H1 (cell line): ENCODE measurements around the gene PSAP. TPM values are rescaled to one million over a fixed set of nuclear protein-coding genes. Genes with fewer than 3 reads are reported as not detected.

Source experiments
- CTCF ChIA-PET: fragments of 300-600 bp; sonication (Branson Sonifier 250); formaldehyde crosslinking; loops from one replicate; lab custom pipeline; 2021; ENCODE audit not compliant: partially characterized antibody; lab: Charles Lee
- POLR2A ChIA-PET: fragments of 300-600 bp; sonication (Branson Sonifier 250); formaldehyde crosslinking; loops from one replicate; lab custom pipeline; 2021; ENCODE audit warnings: inconsistent platforms; ENCODE audit not compliant: partially characterized antibody; lab: Charles Lee
- DNase-seq, 2 experiments: peaks; one replicate each; pipeline versions ENCODE4 v3.0.0 to v3.0.0-alpha.2; 2010 to 2022; ENCODE audit warnings: low spot score in 2 of 2, low read depth in 1 of 2, mixed read lengths in 1 of 2
- FAIRE-seq: peaks from 2 replicates; lab custom pipeline; 2011; peaks lifted over from hg19 to GRCh38; lab: Jason Lieb, UNC
- H2AFZ ChIP-seq: 2 replicates; pipeline ENCODE4 v1.8.1; 2012; ENCODE audit warnings: low read length, inconsistent platforms
- H2AK5ac ChIP-seq: 2 replicates; pipeline ENCODE4 v1.6.1; 2013; ENCODE audit warnings: low read depth, low read length
- H2BK120ac ChIP-seq: replicated peaks from 2 replicates; pipeline ENCODE3; 2013; ENCODE audit warnings: low read depth, low read length, inconsistent platforms
- H2BK12ac ChIP-seq: 2 replicates; pipeline ENCODE4 v1.6.1; 2013; ENCODE audit warnings: low read depth, low read length
- H2BK15ac ChIP-seq: 2 replicates; pipeline ENCODE4 v1.6.1; 2013; ENCODE audit warnings: low read length
- H2BK20ac ChIP-seq: 2 replicates; pipeline ENCODE4 v1.6.1; 2013; ENCODE audit warnings: low read length
- H2BK5ac ChIP-seq: 2 replicates; pipeline ENCODE4 v1.6.1; 2013; ENCODE audit warnings: low read depth, low read length
- H3K14ac ChIP-seq: 2 replicates; pipeline ENCODE4 v1.6.1; 2013; ENCODE audit warnings: inconsistent platforms; ENCODE audit not compliant: insufficient read length
- H3K18ac ChIP-seq: 2 replicates; pipeline ENCODE4 v1.6.1; 2013; ENCODE audit warnings: low read length; ENCODE audit errors: extremely low read depth
- H3K23ac ChIP-seq: 2 replicates; pipeline ENCODE4 v1.6.1; 2013; ENCODE audit warnings: inconsistent platforms; ENCODE audit not compliant: insufficient read length
- H3K23me2 ChIP-seq: 2 replicates; pipeline ENCODE4 v1.6.1; 2013; ENCODE audit warnings: low read depth, low read length
- H3K27ac ChIP-seq: 2 replicates; pipeline ENCODE4 v1.6.1; 2011; ENCODE audit warnings: low read depth, low read length, inconsistent platforms
- H3K27me3 ChIP-seq, 4 experiments: replicated peaks in 1 of 4; 1 replicate in 1 of 4; 2 replicates in 3 of 4; pipeline versions ENCODE4 v1.6.1 to v1.8.1; 2011 to 2013; ENCODE audit warnings: low read length in 3 of 4, mild to moderate bottlenecking in 3 of 4, inconsistent platforms in 2 of 4, mixed read lengths in 2 of 4, moderate library complexity in 1 of 4; ENCODE audit not compliant: control insufficient read depth in 3 of 4, insufficient read depth in 3 of 4; ENCODE audit errors: extremely low read depth in 1 of 4
- H3K36me3 ChIP-seq, 4 experiments: 2 replicates each; pipeline versions ENCODE4 v1.6.1 to v1.8.1; 2011 to 2013; ENCODE audit warnings: mild to moderate bottlenecking in 4 of 4, low read length in 3 of 4, moderate library complexity in 2 of 4, control low read depth in 1 of 4, inconsistent platforms in 1 of 4; ENCODE audit not compliant: insufficient read depth in 4 of 4, control insufficient read depth in 2 of 4
- H3K4ac ChIP-seq: replicated peaks from 2 replicates; pipeline ENCODE3; 2013; ENCODE audit warnings: low read length, low read depth, mixed read lengths, inconsistent platforms; ENCODE audit not compliant: insufficient read length
- H3K4me1 ChIP-seq, 4 experiments: replicated peaks in 1 of 4; 1 replicate in 1 of 4; 2 replicates in 3 of 4; pipeline versions ENCODE4 v1.6.1 to v1.8.1; 2011 to 2013; ENCODE audit warnings: low read length in 3 of 4, inconsistent platforms in 2 of 4, mixed read lengths in 1 of 4; ENCODE audit not compliant: insufficient read depth in 4 of 4, control insufficient read depth in 3 of 4
- H3K4me2 ChIP-seq, 2 experiments: 2 replicates each; pipeline versions ENCODE4 v1.6.1 to v1.8.1; 2011 to 2013; ENCODE audit warnings: low read depth in 2 of 2, low read length in 2 of 2, control low read depth in 1 of 2, inconsistent platforms in 1 of 2, mild to moderate bottlenecking in 1 of 2; ENCODE audit not compliant: insufficient read depth in 1 of 2
- H3K4me3 ChIP-seq, 4 experiments: fragments of 200-600, 300-600 bp in 1 of 4; sonication (generic), shearing (Covaris generic), sonication (Bioruptor Twin) in 1 of 4; 2 replicates each; pipeline versions ENCODE4 v1.5.1 to v1.8.1; 2011 to 2016; ENCODE audit warnings: low read length in 4 of 4, low read depth in 3 of 4, control low read depth in 2 of 4, inconsistent platforms in 2 of 4, mild to moderate bottlenecking in 2 of 4, mixed read lengths in 1 of 4, moderate library complexity in 1 of 4; ENCODE audit not compliant: insufficient read depth in 2 of 4; ENCODE audit errors: extremely low read depth in 1 of 4
- H3K56ac ChIP-seq: replicated peaks from 2 replicates; pipeline ENCODE3; 2013; ENCODE audit warnings: low read depth, mild to moderate bottlenecking, mixed read lengths, low read length, inconsistent platforms; ENCODE audit not compliant: insufficient read length
- H3K79me1 ChIP-seq: 2 replicates; pipeline ENCODE4 v1.6.1; 2013; ENCODE audit warnings: low read depth, low read length, control low read depth
- H3K79me2 ChIP-seq, 2 experiments: 2 replicates each; pipeline versions ENCODE4 v1.6.1 to v1.8.1; 2012 to 2013; ENCODE audit warnings: low read length in 2 of 2, mild to moderate bottlenecking in 2 of 2, inconsistent platforms in 1 of 2; ENCODE audit not compliant: insufficient read depth in 2 of 2, control insufficient read depth in 1 of 2
- H3K9ac ChIP-seq, 4 experiments: replicated peaks in 1 of 4; 1 replicate in 1 of 4; 2 replicates in 3 of 4; pipeline versions ENCODE4 v1.6.1 to v1.8.1; 2011 to 2013; ENCODE audit warnings: low read depth in 3 of 4, low read length in 3 of 4, control low read depth in 2 of 4, mild to moderate bottlenecking in 2 of 4, moderate library complexity in 2 of 4, inconsistent platforms in 1 of 4; ENCODE audit errors: extremely low read depth in 1 of 4
- H3K9me3 ChIP-seq, 2 experiments: 2 replicates each; pipeline versions ENCODE4 v1.6.1 to v1.8.1; 2012 to 2013; ENCODE audit warnings: mild to moderate bottlenecking in 2 of 2, moderate library complexity in 2 of 2, control low read depth in 1 of 2, inconsistent platforms in 1 of 2, low read depth in 1 of 2, low read length in 1 of 2, mixed read lengths in 1 of 2; ENCODE audit not compliant: insufficient read depth in 2 of 2
- H4K20me1 ChIP-seq, 2 experiments: replicated peaks in 1 of 2; 2 replicates each; pipeline versions ENCODE3 to v1.8.1; 2011 to 2013; ENCODE audit warnings: inconsistent platforms in 2 of 2, low read length in 2 of 2, mild to moderate bottlenecking in 1 of 2; ENCODE audit not compliant: insufficient read depth in 2 of 2, control insufficient read depth in 1 of 2
- H4K5ac ChIP-seq: 2 replicates; pipeline ENCODE4 v1.6.1; 2013; ENCODE audit warnings: low read length, low read depth, mixed read lengths, inconsistent platforms; ENCODE audit not compliant: insufficient read length
- H4K8ac ChIP-seq: 2 replicates; pipeline ENCODE4 v1.8.0; 2013; ENCODE audit warnings: mild to moderate bottlenecking, moderate library complexity, low read length, inconsistent platforms; ENCODE audit not compliant: insufficient read depth; ENCODE audit errors: extremely low read depth
- H4K91ac ChIP-seq: replicated peaks from 2 replicates; pipeline ENCODE3; 2013; ENCODE audit warnings: low read length, mixed read lengths, inconsistent platforms; ENCODE audit not compliant: insufficient read length
- ATF3 ChIP-seq: IDR thresholded peaks from 2 replicates; pipeline ENCODE4 v1.6.1; 2011; ENCODE audit warnings: low read depth, mild to moderate bottlenecking, low read length; ENCODE audit not compliant: insufficient read depth
- CBX5 ChIP-seq: fragments of 300-800, 300-1000 bp; sonication (generic); IDR thresholded peaks from 2 replicates; pipeline ENCODE4 v1.7.1; 2016; ENCODE audit warnings: antibody characterized with exemption, low read length, low read depth
- CHD1 ChIP-seq: IDR thresholded peaks from 2 replicates; pipeline ENCODE4 v1.6.1; 2012; ENCODE audit warnings: low read depth, low read length, improper control_type of control experiment
- CHD2 ChIP-seq: IDR thresholded peaks from 2 replicates; pipeline ENCODE4 v1.6.1; 2012; ENCODE audit warnings: low read length, improper control_type of control experiment
- CTCF ChIP-seq, 3 experiments: IDR thresholded peaks; 1 replicate in 2 of 3; 2 replicates in 1 of 3; pipeline versions ENCODE4 v1.5.1 to v1.6.1; 2011; ENCODE audit warnings: low read length in 3 of 3, mild to moderate bottlenecking in 3 of 3, inconsistent platforms in 2 of 3, low read depth in 1 of 3, moderate library complexity in 1 of 3; ENCODE audit not compliant: insufficient read depth in 1 of 3; ENCODE audit errors: control extremely low read depth in 1 of 3
- EZH2 ChIP-seq: fragments of 200-600 bp; sonication (generic); IDR thresholded peaks from 2 replicates; pipeline ENCODE4 v1.7.1; 2012; ENCODE audit warnings: low read depth, mild to moderate bottlenecking, moderate library complexity, low read length, inconsistent platforms; ENCODE audit not compliant: severe bottlenecking
- KDM5A ChIP-seq: fragments of 200-600 bp; IDR thresholded peaks from 2 replicates; pipeline ENCODE4 v1.7.1; 2012; ENCODE audit warnings: mild to moderate bottlenecking, low read length, inconsistent platforms, mixed read lengths
- POLR2AphosphoS5 ChIP-seq: IDR thresholded peaks from 2 replicates; pipeline ENCODE4 v1.6.1; 2011; ENCODE audit warnings: low read depth, low read length
- RNF2 ChIP-seq: fragments of 200-900, 300-1000 bp; sonication (generic); IDR thresholded peaks from 2 replicates; pipeline ENCODE4 v1.7.1; 2016; ENCODE audit warnings: borderline replicate concordance, low read depth, mild to moderate bottlenecking, antibody characterized with exemption, low read length; ENCODE audit not compliant: poor library complexity, severe bottlenecking; ENCODE audit errors: missing control alignments
- SIX5 ChIP-seq: IDR thresholded peaks from 2 replicates; pipeline ENCODE4 v1.6.1; 2011; ENCODE audit warnings: mild to moderate bottlenecking, low read depth, low read length
- ZNF274 ChIP-seq: IDR thresholded peaks from 2 replicates; pipeline ENCODE4 v1.7.0; 2012; ENCODE audit warnings: low read length, borderline replicate concordance; ENCODE audit errors: extremely low read depth
- WGBS, 2 experiments: shearing (Covaris generic) in 1 of 2; methylation state at CpG; one replicate each; pipeline versions ENCODE4 v1.1.6 to v1.1.7; 2013 to 2015; ENCODE audit warnings: low lambda C conversion rate in 2 of 2, mixed read lengths in 2 of 2, inconsistent platforms in 1 of 2, low coverage in 1 of 2, missing lambda C conversion rate in 1 of 2; ENCODE audit not compliant: insufficient replicate concordance in 2 of 2, insufficient coverage in 1 of 2, insufficient read length in 1 of 2; ENCODE audit errors: extremely low coverage in 1 of 2, missing lambda C conversion rate in 1 of 2; 5-methylcytosine and 5-hydroxymethylcytosine counted together
- polyA plus RNA-seq, 7 experiments: library from polyadenylated mRNA; depleted of rRNA in 3 of 7; stranded (reverse) in 5 of 7; unstranded in 2 of 7; fragments of >200 nt in 5 of 7; fragments of 200-250 nt in 2 of 7; gene quantifications; 1 replicate in 5 of 7; 2 replicates in 1 of 7; 4 replicates in 1 of 7; pipeline versions ENCODE4 v1.2.1 to v1.2.3, GENCODE V29; 2011 to 2013; ENCODE audit warnings: missing spikeins in 2 of 7, mixed read lengths in 2 of 7
- total RNA-seq: library from RNA; stranded (reverse); fragmentation: NEBNext Ultra II Directional; extraction: Animal tissue kit (Norgen Biotek cat#: 25700); gene quantifications from 2 replicates; pipeline ENCODE4 v1.2.1, GENCODE V29; 2021

The PSAP gene
- total and polyA plus RNA-seq, 2 of the 8 experiments (the other 6 are each of a cell fraction or from before 2014, with no cell fraction given): 386 to 504 TPM

GRCh38 chr10:71830726-71831125, 20.3 kb downstream of the PSAP start:
- no peak overlapping the region for H2BK20ac ChIP-seq
- H2AK5ac ChIP-seq: no peak overlapping the region
- H3K23ac ChIP-seq: no peak overlapping the region
- no peaks in the 10 kb centered on the region for H3K27me3 ChIP-seq
- WGBS, 2 experiments: 72% methylated on average over 4 of the region's 4 CpGs; no CpG with 5 or more reads in 1 of the 2 experiments
- peaks cover 3 to 15% of the 10 kb centered on the region in 2 experiments for H4K20me1 ChIP-seq
- H4K5ac ChIP-seq: no peak overlapping the region
- DNase-seq (no peak), FAIRE-seq (no peak)
- peaks cover 3% of the 10 kb centered on the region for H3K79me1 ChIP-seq
- H3K56ac ChIP-seq: no peak overlapping the region
- H3K4me1 ChIP-seq: no peaks in the 10 kb centered on the region
- no peak overlapping the region for H3K14ac ChIP-seq
- ChIA-PET CTCF (interaction anchor here (0.6 to 1.8 kb wide), 6 partner anchors 8 to 143 kb away, joined by 3 to 6 read pairs (median 3); no protein-coding TSS in a partner anchor), POLR2A (interaction anchor here (1.7 kb wide), 1 partner anchor 12 kb away, joined by 4 read pairs; no protein-coding TSS in a partner anchor)
- H4K8ac ChIP-seq: no peak overlapping the region
- H3K9ac ChIP-seq: no peak overlapping the region
- peaks cover 9 to 40% of the 10 kb centered on the region in 2 experiments for H3K79me2 ChIP-seq
- H3K18ac ChIP-seq: no peak overlapping the region
- H3K9me3 ChIP-seq: no peaks in the 10 kb centered on the region
- no peak overlapping the region for H3K4ac ChIP-seq
- H2AFZ ChIP-seq: no peak overlapping the region
- no peak overlapping the region for H3K4me2 ChIP-seq
- H3K27ac ChIP-seq: no peak overlapping the region
- peaks cover 34 to 57% (median 52%) of the 10 kb centered on the region in 4 experiments for H3K36me3 ChIP-seq
- H2BK12ac ChIP-seq: no peak overlapping the region
- H2BK120ac ChIP-seq: no peak overlapping the region
- H2BK15ac ChIP-seq: no peak overlapping the region
- no peak overlapping the region for H4K91ac ChIP-seq
- no peak overlapping the region for H2BK5ac ChIP-seq
- H3K23me2 ChIP-seq: no peaks in the 10 kb centered on the region
- no peak overlapping the region for H3K4me3 ChIP-seq
- TF ChIP-seq CBX5 (no peak), RNF2 (no peak), CTCF (IDR thresholded peaks at IDR 0.05; ENCODE audit: control extremely low read depth in 1 of 3, insufficient read depth in 1 of 3, low read depth in 1 of 3, low read length in 3 of 3) (no peak), ZNF274 (no peak), SIX5 (no peak), EZH2 (no peak), POLR2AphosphoS5 (no peak), ATF3 (no peak), KDM5A (no peak), CHD2 (no peak), CHD1 (no peak)
